ENCODE data around the gene COX6A2. TPM values are rescaled to one million over a fixed set of nuclear protein-coding genes. Genes with fewer than 3 reads are reported as not detected.
"Not testable (repeated sequence)": the region's sequence is repeated elsewhere in the genome, so short reads cannot be mapped to it uniquely, and the experiment has no call there.

The COX6A2 gene
- total RNA-seq, 2 donors from 2014 or later, result not detected

GRCh38 chr16:31417916-31418315 lies 10.2 kb downstream of the COX6A2 start:
- DNase-seq (ENCODE audit: low spot score) (no peak), ATAC-seq (ENCODE audit: insufficient number of reproducible peaks, low FRiP score, low read depth) (no peak)
- Histone ChIP-seq H3K4me1 (ENCODE audit: control insufficient read depth in 1 of 2, low read depth in 2 of 2) (no peaks in the 10 kb centered on the region), H3K27me3 (replicated peaks; ENCODE audit: insufficient read depth) (no peaks in the 10 kb centered on the region), H3K4me3 (no peak overlapping the region), H3K9me3 (no peaks in the 10 kb centered on the region), H3K36me3 (no peaks in the 10 kb centered on the region), H3K27ac (no peak overlapping the region)
- no peak for TF ChIP-seq CTCF (IDR thresholded peaks at IDR 0.05)

GRCh38 chr16:31417036-31417435 lies 11.1 kb downstream of the COX6A2 start:
- not testable (repeated sequence) for ATAC-seq (ENCODE audit: insufficient number of reproducible peaks, low FRiP score, low read depth); H3K4me1 ChIP-seq (ENCODE audit: control insufficient read depth in 1 of 2, low read depth in 2 of 2); H3K9me3 ChIP-seq; H3K36me3 ChIP-seq; H3K27me3 ChIP-seq (replicated peaks; ENCODE audit: insufficient read depth); DNase-seq (ENCODE audit: low spot score); H3K4me3 ChIP-seq; H3K27ac ChIP-seq

- H3K4me1 ChIP-seq (ENCODE audit: control insufficient read depth in 1 of 2, low read depth in 2 of 2), result no peaks in the 10 kb centered on the region
- no peak overlapping the region for H3K27ac ChIP-seq
- ATAC-seq (ENCODE audit: insufficient number of reproducible peaks, low FRiP score, low read depth) (no peak), DNase-seq (ENCODE audit: low spot score) (no peak)
- H3K27me3 ChIP-seq (replicated peaks; ENCODE audit: insufficient read depth), result no peaks in the 10 kb centered on the region
- no peaks in the 10 kb centered on the region for H3K36me3 ChIP-seq
- H3K9me3 ChIP-seq, result no peaks in the 10 kb centered on the region
- TF ChIP-seq CTCF (IDR thresholded peaks at IDR 0.05), result no peak
- H3K4me3 ChIP-seq, result no peak overlapping the region
Measured at GRCh38 chr16:31416371-31416770, 11.8 kb downstream of the COX6A2 start.

- H3K27ac ChIP-seq, result no peak overlapping the region
- DNase-seq (ENCODE audit: low spot score), result no peak
- H3K4me3 ChIP-seq, result no peak overlapping the region
- H3K4me1 ChIP-seq (ENCODE audit: control insufficient read depth in 1 of 2, low read depth in 2 of 2), result no peaks in the 10 kb centered on the region
- H3K27me3 ChIP-seq (replicated peaks; ENCODE audit: insufficient read depth), result no peaks in the 10 kb centered on the region
- no peak for ATAC-seq (ENCODE audit: insufficient number of reproducible peaks, low FRiP score, low read depth)
- TF ChIP-seq CTCF (IDR thresholded peaks at IDR 0.05), result no peak
- no peaks in the 10 kb centered on the region for H3K9me3 ChIP-seq
- no peaks in the 10 kb centered on the region for H3K36me3 ChIP-seq
Measured at GRCh38 chr16:31414706-31415105, 13.5 kb downstream of the COX6A2 start.

- H3K27me3 ChIP-seq (replicated peaks; ENCODE audit: insufficient read depth), result no peaks in the 10 kb centered on the region
- H3K4me3 ChIP-seq, result no peak overlapping the region
- H3K9me3 ChIP-seq, result no peaks in the 10 kb centered on the region
- ATAC-seq (ENCODE audit: insufficient number of reproducible peaks, low FRiP score, low read depth), result no peak
- no peak for TF ChIP-seq CTCF (IDR thresholded peaks at IDR 0.05)
- no peak overlapping the region for H3K27ac ChIP-seq
- no peaks in the 10 kb centered on the region for H3K36me3 ChIP-seq
- no peak for DNase-seq (ENCODE audit: low spot score)
- H3K4me1 ChIP-seq (ENCODE audit: control insufficient read depth in 1 of 2, low read depth in 2 of 2), result no peaks in the 10 kb centered on the region
Measured at GRCh38 chr16:31413943-31414342, 14.2 kb downstream of the COX6A2 start.

- Histone ChIP-seq H3K27me3 (replicated peaks; ENCODE audit: insufficient read depth) (no peaks in the 10 kb centered on the region), H3K9me3 (no peaks in the 10 kb centered on the region), H3K4me3 (no peak overlapping the region), H3K27ac (no peak overlapping the region), H3K36me3 (no peaks in the 10 kb centered on the region), H3K4me1 (ENCODE audit: control insufficient read depth in 1 of 2, low read depth in 2 of 2) (no peaks in the 10 kb centered on the region)
- ATAC-seq (ENCODE audit: insufficient number of reproducible peaks, low FRiP score, low read depth) (no peak), DNase-seq (ENCODE audit: low spot score) (no peak)
- no peak for TF ChIP-seq CTCF (IDR thresholded peaks at IDR 0.05)
Measured at GRCh38 chr16:31413381-31413780, 14.8 kb downstream of the COX6A2 start.
